Measurements from ENCODE around the gene SLIT1.

SLIT1 gene

DNA sequence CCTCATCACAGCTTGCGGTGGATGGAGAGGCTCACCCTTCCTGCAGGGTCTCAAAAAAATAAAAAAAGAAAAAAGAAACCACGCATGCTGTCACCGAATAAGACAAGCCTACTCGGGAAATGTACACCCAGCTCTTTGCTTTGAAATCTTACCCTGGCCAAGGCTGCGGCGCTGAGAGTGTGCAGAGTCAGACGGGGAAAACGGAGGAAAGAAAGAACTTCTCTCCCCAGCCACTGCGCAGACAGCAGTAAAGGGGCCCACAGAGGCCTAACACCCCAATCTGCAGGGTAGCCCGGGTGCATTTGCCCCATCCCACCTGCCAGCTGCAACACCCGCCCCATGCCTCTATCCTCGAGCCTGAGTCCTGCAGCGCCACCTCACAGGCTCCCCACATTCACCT lies 14.8 kb downstream of the SLIT1 start:
- DNase-seq (ENCODE audit: low spot score): no peak

DNA sequence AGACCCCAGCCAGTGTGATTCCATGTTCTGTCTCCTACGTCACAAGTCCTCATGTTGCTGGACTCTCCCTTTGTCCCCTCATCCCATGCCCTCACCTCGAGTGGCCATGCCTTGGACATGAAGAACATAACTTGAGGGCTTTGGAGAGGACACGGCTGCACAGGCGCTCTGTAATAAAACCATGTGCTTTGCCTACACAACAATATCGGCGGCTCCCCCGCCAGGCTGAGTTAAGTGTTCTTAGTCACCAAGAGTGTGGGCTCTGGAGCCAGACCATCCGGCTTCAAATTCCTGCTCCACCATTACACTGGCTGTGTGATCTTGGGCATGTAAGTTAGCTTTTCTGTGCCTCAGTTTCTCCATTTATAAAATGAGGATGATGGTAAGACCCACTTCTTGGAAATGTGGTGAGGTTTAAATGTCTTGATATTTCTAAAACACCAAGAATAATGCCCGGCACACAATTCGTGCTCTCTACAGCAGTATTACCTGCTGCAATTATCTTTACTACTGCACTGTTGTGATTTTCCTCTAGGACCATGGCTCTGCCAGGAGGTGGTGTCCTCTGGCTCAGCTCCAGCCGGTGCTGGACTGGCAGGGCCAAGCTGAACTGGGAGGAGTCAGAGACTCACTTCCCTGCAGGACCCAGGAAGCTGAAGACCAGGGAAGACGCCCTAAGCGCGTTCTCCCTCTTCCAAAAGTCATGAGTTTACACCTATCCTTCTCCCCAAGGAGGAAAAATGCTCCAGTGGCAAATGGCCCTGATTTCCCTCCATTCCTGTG lies 15.7 kb downstream of the SLIT1 start:
- DNase-seq (ENCODE audit: low spot score): peak; percentile 47

DNA sequence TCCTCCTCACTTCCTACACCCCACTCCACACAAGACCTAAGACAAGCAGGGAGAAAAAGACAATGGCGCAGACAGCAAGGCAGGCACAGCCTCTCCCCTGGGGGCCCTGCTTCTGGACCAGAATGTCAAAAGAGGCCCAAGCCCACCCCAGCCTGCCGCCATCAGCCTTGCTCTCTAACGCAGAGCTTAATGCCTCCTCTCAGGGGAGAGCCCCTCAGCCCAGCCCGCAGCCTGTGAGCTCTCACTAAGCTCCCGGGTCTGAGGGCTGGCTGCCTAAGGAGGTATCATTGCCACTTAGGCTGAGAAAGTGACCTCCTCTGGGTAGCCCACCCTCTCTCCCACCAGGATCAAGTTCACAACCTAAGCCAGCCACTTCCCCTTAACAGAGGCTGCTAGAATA lies 16.7 kb downstream of the SLIT1 start:
- DNase-seq (ENCODE audit: low spot score): no peak

DNA sequence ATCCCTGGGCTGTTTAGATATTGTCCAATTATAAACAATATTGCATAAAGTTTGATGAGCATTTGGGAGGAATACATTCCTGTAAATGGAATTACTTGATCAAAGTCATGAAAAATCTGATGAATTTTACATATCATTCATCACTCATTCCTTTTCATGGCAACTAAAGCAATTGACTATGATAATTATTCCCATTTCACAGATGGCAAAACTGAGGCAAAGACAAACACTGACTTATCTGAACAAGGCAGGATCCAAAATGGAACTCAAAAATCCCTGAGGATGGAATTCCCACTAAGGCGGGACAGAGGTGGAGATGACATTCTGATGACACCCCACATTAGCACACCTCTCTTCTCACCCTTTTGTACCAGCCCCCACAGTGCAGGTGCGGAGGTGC lies 17.1 kb downstream of the SLIT1 start:
- DNase-seq (ENCODE audit: low spot score): no peak

DNA sequence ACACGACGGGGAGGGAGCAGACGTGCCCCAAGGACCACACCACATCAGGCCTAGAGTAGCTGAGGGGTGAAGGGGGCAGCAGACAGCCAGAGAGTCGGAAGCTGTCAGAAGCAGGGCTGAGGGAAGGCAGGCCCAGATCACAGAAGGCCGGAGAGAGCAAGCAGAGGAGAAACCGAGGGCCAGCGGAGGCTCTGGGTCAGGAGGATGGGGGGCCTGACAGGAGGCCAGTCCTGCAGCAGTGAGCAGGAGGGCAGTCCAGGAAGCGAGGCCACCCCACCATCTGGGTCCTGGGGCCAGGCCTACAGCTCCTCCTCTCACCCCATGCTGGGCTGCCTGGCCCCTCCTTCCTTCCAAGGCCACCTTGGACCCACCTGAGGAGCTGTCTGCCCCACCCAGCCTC lies 20.3 kb downstream of the SLIT1 start:
- no peak for DNase-seq (ENCODE audit: low spot score)

DNA sequence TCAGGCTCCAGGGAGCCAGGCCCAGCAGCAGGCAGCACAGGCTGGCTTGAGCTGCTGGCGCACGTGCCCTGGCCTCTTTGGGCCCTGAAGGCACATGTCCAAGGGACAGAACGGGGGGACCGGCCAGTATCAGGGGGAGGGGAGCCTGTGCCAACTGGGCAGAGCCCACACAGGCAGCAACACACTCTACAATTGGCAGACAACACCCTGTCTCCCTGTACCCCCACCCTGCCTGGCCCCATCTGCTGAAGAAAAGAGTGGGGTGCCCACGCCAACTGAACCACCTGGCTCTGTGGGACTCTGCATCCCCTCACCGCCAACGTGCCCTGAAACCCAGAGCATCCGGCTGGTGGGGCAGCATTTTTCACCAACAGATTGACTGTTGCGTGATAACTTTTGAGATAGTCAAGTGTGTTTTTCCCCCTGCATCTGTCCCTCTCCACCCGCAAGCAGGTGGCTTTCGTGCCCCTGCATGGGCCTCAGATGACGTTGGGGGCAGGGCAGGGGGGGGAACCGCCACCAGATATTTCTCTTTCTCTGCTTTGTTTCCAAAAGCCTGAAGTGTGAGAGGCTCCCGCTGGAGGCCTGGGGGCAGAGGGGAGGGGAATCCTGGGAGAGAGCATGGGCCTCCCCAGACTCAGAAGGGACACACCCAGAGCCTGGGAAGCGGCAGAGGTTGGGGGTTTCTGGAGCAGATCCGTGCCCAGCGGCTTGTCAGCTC lies 21.8 kb downstream of the SLIT1 start:
- no peak for DNase-seq (ENCODE audit: low spot score)

DNA sequence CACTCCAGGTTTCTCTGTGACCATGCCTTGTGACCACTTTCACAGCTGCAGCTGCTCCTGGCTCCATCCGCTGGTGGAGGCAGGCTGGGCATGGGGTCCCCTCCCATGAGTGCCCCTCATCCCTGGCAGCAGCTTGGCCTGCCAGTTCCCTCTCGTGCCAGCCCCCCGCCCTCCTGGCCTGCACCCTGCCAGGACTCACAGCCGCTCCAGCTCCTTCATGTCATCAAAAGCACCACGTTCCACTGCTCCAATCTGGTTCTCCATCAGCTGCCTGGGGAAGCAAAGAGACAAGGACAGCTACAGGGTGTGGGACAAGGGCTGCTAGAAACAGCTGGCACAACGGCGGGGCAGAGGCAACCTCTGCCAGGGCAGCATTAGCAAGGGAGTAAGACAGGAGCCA lies 22.6 kb downstream of the SLIT1 start:
- no peak for DNase-seq (ENCODE audit: low spot score)

DNA sequence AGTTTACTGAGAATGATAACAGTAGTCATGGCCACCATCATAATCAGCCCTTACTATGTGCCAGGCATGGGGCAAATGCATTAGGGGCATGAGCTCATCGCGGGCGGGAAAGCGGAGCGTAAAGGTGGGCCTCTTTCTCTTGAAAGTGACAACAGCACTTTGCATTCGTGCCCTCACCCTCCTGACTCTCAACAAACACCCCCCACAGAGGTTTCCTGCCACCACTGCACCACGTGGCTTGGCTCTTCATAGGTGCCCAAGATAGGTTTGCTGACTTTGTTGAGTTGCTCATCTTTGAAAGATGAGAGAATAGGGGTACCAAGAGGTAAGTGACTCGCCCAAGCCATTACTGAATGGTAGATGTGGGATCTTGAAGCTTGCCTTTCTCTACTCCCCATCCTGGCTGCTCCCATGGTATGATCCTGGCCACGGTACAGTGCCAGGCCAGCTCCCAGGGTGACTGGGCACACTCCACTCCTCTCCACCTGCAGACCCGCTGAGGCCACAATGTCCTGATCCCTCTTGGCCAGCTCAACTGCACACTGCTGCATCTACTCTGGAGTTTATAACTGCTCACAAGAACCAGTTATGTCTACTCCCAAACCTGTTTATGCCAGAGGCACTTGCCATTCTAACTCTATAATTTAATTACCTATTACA lies 26.0 kb downstream of the SLIT1 start:
- peak; percentile 62 for DNase-seq (ENCODE audit: low spot score)

DNA sequence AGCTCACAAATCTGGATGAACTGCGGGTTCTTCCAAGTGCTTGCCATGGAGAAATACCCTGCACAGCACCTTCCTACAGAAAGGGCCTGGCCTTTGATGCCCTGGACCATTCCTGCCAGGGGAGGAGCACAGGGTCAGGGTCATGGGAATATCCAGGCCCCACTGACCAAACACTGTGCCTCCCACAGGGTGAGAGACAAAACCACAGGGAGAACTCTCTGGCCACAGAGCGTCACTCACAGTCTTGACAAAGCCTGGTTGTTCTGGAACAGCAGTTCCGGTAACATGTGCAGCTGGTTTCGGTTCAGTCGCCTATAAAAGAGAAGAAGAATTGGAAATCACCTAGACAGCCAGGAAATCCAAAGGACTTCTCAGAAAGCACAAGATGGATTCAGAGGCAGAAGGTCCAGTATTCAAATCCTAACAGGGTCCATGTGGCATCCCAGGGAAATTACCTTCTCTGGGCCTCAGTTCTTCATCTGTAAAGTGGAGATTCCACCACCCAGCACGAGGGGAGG lies 28.1 kb downstream of the SLIT1 start:
- DNase-seq (ENCODE audit: low spot score): no peak

DNA sequence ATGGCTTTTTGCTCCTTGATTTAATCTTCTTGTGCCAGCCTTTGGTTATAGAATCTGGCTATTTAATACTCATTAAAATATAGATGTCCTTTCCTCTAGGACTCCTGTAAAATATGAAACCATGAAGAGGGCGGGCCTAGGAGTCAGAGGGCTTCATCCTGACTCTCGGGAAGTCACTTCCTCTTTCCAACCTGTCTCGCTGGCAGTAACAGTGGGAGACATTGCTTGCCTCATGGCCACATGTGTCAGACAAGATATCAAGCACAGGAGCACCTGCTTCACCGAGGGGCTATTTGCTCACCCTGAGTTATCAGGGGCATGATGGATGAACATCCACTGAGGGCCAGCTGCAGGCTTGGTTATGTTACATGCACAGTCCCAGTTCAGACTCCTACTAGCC lies 31.0 kb downstream of the SLIT1 start:
- no peak for DNase-seq (ENCODE audit: low spot score)

DNA sequence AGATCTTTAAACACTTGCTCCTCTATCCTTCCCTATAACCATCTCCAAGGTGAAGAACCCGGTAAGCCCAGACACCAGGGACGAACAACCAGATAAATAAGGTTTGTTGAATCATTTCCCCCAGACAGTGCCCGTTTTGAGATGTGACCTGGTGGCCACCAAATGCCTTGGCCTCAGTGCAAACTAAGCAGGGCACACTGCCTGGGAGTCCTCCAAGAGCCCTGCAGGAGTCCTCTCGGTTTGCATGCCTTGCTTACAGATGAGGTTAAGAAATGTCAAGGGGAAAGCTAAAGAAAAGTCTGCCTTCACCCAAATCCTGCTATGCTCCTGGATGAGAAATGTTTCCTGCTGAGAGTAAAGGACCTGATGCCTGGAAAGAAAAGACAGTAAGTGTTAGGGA lies 31.6 kb downstream of the SLIT1 start:
- peak; percentile 41 for DNase-seq (ENCODE audit: low spot score)

DNA sequence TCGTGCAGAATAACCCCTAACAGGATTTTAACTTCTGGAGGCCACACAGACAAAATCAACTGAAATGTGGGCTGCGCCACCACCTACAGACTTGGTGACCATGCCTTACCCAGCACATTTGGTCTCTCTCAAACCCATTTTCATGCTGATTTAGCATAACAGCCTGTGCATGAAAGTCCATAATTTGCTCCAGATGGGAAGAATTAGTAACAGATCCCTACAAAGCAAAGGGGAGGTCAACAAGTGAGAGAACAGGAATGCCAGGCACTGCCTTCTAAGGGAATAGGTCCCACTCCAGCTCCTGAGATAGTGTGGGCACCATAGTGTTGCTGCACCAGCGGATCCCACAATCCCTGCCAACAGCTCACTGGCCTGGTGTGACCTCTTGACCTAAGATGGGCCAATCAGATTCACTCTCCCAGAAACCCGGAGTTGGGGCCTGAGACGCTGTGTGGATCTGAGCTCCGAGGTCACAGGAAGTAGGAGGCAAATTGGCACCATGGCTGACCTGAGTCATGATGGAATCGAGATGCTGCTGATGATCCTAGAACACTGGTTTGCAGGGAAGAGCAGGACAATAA lies 32.4 kb downstream of the SLIT1 start:
- no peak for DNase-seq (ENCODE audit: low spot score)

DNA sequence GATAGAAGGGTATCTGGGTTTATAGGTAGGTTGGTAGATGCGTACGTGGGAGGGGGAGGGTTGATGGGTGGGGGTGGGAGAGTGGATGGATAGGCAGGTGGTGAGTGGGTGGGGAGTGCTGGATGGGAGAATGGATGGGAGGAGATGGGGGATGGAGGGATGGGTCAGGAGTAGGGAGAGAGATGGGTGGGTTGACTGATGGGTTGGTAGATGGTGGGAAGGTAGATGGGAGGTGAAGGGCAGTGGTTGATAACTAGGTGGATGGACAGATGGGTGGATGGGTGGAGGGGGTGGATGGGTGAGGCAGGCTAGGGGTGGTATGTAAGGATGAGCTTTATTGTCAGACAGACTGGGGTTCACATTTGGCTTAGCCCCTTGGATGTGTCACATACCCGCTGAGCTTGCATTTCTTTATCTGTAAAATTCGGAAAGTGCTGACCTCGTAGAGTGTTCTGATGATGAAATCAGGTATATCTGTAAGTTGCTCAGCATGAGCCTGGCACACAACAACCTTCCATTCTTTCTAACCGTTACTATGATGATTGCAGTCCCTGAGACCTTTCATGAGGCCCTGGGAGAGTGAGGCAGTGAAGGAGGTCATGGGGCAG lies 34.3 kb downstream of the SLIT1 start:
- no peak for DNase-seq (ENCODE audit: low spot score)

DNA sequence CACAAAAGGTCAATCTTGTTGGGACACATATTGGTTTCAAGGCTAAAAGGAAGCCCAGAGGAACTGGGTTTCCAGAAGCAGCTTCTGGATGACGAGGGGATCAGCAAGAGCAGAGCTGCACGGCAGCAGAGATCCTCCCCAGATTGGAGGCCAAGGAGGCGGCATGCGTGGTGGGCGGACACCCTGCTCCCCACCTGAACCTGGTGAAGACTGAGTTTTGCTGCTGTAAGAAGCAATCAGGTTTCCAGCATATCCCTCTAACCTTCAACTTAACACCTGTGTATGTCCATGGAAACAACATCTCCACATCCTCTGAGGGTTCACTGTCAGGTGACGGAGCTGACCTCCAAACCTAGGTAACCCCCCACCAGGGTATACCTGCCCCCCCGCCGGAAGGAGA lies 35.1 kb downstream of the SLIT1 start:
- DNase-seq (ENCODE audit: low spot score): no peak

DNA sequence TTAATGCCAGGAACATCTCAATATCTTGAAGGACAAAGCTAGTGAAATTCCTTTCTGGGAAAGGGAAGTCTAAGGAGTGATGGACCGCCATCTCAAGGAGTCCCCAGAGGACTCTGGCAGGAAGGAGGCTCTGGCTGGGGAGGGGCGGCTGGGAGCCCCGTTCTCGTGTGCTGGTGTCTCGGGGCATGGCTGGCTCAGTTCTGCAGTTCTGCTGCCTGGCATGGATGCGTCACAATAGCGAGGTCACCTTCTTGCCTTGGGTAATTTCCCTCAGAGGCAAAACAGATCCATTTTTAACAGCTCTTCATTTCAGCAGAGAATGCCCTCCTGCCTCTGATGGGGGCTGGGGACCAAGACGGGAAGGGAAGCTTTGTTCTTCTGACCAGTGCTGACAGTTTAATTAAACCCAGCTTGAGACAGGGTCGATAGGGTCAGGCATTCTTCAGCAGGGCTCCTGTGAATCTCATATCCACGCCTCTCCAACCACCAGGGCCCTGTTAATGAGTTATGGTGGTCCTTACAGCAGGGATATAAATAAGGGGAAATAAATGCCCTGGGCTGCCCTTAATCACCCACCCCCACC lies 35.7 kb downstream of the SLIT1 start:
- DNase-seq (ENCODE audit: low spot score): no peak

DNA sequence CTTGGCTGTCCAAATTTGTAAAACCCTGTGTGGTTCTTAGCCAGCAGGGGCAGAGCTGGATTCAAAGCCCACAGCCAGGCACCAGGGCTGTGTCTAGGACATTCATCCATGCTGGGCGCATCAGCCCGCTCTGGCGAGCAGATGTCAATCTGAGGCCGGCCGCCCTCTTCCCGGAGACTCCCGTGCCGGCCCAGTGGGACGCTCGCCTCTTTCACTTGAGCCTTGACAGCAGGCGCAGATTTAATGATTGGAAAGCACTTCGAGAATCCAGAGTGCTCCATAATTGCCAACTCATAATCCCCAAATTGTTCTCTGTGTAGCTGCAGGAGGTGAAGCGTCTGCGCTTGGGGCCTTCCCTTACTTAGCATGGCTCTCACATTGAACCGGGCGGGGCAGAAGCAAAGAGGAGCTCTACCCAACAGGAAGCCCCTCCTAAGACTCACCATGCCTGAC lies 36.7 kb downstream of the SLIT1 start:
- DNase-seq (ENCODE audit: low spot score): no peak

DNA sequence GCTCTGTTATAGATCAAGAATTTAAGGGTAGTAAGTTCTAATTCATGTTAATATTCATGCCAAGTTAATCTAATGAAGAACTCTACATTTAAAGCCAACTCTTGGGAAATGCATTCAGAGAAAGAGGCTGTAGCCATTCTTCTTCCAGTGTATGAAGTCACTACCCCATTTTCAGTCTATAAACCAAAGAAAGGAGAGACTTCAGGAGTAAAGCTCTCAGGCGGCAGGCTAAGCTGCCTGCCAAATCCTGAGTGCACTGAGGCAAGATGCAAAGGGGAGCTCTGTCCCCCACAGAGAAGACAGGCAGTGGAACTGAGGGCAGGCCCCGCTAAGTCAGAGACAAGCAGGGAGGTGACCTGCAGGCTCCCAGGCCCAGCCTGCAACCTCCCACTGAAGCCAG lies 41.5 kb downstream of the SLIT1 start:
- no peak for DNase-seq (ENCODE audit: low spot score)

DNA sequence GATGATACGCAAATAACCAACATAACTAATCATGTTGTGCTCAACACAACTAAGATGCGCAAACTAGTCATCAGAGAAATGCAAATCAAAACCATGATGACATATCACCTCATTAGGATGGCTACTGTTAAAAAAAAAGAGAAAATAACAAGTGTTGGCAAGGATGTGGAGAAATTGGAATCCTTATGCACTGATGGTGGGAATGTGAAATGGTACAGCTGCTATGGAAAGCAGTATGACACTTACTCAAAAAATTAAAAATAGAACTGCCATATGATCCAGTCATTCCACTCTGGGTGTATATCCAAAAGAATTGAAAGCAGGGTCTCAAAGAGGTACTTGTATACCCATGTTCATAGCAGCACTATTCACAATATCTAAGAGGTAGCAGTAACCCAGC lies 42.9 kb downstream of the SLIT1 start:
- DNase-seq (ENCODE audit: low spot score): no peak

DNA sequence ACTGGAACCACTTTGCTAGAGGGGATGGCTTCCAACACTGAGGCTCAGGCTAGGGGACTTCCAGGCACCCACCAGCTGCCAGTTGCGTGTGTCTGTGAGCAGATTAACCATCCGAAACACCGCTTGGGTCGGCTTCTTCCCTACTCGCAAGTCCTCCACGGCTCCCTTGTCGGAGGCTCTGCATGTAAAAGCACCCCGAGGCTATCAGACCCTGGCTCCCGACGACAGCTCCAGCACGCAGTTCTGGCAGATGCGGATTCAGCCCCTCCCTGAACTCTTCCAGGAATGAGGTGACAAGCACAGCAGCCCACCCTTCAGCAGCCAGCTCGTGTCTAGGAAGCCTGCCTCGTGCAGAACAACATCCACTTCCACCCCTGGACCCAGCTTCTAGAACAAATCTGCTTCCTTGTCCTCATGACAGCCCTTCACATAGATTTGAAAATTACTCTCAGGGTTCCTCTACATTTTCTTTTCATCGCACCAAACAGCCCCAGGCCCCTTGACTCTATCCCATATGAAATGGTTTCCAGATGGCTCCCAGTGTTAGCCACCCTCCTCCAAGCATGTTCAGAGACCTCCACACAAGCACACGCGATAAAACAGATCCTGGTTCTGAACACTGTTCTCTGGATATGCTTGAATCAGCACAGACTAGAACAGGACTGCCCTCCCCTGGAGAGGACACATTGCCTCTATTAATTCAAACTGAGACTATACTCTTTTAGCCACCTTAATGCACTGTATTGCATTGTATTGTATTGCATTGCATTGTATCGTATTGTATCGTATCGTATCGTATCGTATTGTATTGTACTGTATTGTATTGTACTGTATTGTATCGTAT lies 44.6 kb downstream of the SLIT1 start:
- DNase-seq (ENCODE audit: low spot score): no peak

DNA sequence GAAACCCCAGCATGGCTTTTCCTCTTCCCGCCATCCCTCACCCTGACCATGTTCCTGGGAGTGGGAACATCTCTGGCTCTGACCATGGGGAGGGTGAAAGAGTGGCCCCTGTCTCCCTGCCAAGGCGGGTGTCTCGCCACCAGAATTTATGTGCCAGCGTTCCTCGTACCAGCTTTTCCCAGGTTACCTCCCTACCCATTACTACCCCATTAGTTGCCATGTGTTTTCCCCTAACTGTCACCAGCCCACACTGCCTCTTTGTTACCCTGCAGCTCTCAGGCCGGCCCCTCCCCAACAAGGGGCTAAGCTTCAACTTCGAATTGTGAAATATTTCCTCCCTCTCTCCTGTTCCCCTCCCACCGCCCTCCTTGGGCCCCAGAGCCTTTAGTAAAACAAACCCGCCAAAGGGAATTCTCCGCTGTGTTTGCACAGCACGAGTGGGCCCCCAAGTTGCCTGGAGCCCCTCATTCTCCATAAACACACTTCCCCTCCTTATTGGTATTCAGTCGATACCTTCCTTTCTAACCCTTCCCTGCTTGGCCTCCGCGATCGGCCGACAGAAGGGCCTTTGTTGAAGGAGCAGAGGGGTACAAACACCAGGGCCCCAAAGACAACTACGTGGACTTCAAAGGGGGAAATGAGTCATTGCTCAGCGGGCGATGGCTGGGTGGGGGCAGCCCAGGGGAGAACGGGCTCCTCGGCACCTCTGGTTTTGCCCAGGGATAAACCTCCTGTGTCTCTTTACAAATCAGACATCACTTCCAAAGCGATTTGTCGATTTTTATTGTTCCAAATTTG lies 45.5 kb downstream of the SLIT1 start:
- DNase-seq (ENCODE audit: low spot score): no peak
